Body of pancreas (tissue), 4 donors: ENCODE measurements around the gene ATXN7L1. TPM values are rescaled to one million over a fixed set of nuclear protein-coding genes. Genes with fewer than 3 reads are reported as not detected.

Experiments
- ATAC-seq: fragments of 150-250 bp; one replicate; pipeline ENCODE4 v1.9.1; 2016
- DNase-seq, 4 donors: peaks; one replicate each; pipeline ENCODE4 v3.0.0-alpha.2; 2019
- H3K27ac ChIP-seq, 4 donors: fragments of 200-600 bp; sonication (generic); 1 replicate in 3 of 4; 2 replicates in 1 of 4; pipeline versions ENCODE4 v1.5.1 to v1.6.1; 2016 to 2019; ENCODE audit warnings: mild to moderate bottlenecking in 1 of 4, mixed read lengths in 1 of 4, moderate library complexity in 1 of 4
- H3K27me3 ChIP-seq, 2 donors: fragments of 200-600 bp; sonication (generic); one replicate each; pipeline ENCODE4 v1.6.0; 2016; ENCODE audit warnings: mild to moderate bottlenecking in 1 of 2
- H3K36me3 ChIP-seq, 2 donors: fragments of 200-600 bp; sonication (generic); replicated peaks in 1 of 2; 2 replicates each; pipeline ENCODE4 v1.5.1; 2016; ENCODE audit warnings: low read depth in 2 of 2; ENCODE audit not compliant: insufficient read depth in 1 of 2
- H3K4me1 ChIP-seq: fragments of 200-600 bp; sonication (generic); one replicate; pipeline ENCODE4 v1.6.0; 2016
- H3K4me3 ChIP-seq, 2 donors: fragments of 200-600 bp; sonication (generic); 1 replicate in 1 of 2; 2 replicates in 1 of 2; pipeline ENCODE4 v1.5.1; 2016 to 2019
- H3K9me3 ChIP-seq, 3 donors: fragments of 200-600 bp; sonication (generic); 1 replicate in 2 of 3; 2 replicates in 1 of 3; pipeline ENCODE4 v1.5.1; 2016
- CTCF ChIP-seq, 7 experiments: fragments of 450-650 bp in 4 of 7; fragments of 200-600 bp in 3 of 7; sonication (generic) in 3 of 7; IDR thresholded peaks; one replicate each; pipeline ENCODE4 v1.5.1; 2016 to 2019; ENCODE audit warnings: antibody characterized with exemption in 7 of 7
- POLR2A ChIP-seq, 3 donors: fragments of 450-650 bp; IDR thresholded peaks; one replicate each; pipeline ENCODE4 v1.6.1; 2016; ENCODE audit warnings: antibody characterized with exemption in 3 of 3, mild to moderate bottlenecking in 2 of 3
- WGBS, 2 donors: methylation state at CpG; one replicate each; pipeline ENCODE4 v1.1.5; 2017; 5-methylcytosine and 5-hydroxymethylcytosine counted together
- intact Hi-C: fragments of 100-400 bp; cut with DNase I; formaldehyde crosslinking; loops from one replicate; pipeline ENCODE4 v1.15.1; 2023
- total RNA-seq, 2 donors: library from RNA; depleted of rRNA; stranded (reverse); fragments of >200 nt; gene quantifications; one replicate each; pipeline ENCODE4 v1.1.0, GENCODE V29; 2016

ATXN7L1 gene
- total RNA-seq, 2 donors from 2014 or later: 6.6 to 8.0 TPM

- H3K27ac ChIP-seq: no peak overlapping the region
- no peak overlapping the region for H3K4me3 ChIP-seq
- 75 to 78% methylated on average over 5 of the region's 5 CpGs for WGBS, 2 donors
- intact Hi-C loops: no loop called here
- TF ChIP-seq CTCF (IDR thresholded peaks at IDR 0.05) (no peak), POLR2A (IDR thresholded peaks at IDR 0.05) (no peak)
- no peaks in the 10 kb centered on the region for H3K36me3 ChIP-seq
- ATAC-seq: no peak
- no peaks in the 10 kb centered on the region for H3K27me3 ChIP-seq
- H3K4me1 ChIP-seq: peaks cover 20% of the 10 kb centered on the region
- H3K9me3 ChIP-seq: no peaks in the 10 kb centered on the region
- no peak for DNase-seq
Measured at GRCh38 chr7:105829681-105830322, 46.6 kb downstream of the ATXN7L1 start.

DNA sequence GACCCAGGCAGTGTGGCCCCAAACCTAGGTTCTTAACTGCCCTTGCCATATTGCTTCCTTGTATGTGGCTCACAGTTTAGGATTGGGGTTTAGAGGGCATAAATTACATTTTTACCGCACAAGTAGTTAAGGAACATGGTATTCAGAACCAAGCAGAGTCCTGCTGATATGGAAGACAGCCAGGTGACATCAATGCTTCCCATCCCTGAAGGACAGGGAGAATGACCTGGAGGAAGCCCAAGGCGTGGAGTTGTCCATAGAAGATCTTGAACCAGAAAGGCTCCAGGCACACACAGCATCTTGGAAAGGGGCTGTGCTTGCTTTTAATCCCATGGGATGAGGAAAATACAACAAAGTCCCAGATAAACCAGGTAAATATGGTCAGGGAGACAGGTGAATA is 48.3 kb downstream of the ATXN7L1 start:
- H3K4me1 ChIP-seq: peaks cover 20% of the 10 kb centered on the region

GRCh38 chr7:105827151-105827875 is 49.1 kb downstream of the ATXN7L1 start:
- Histone ChIP-seq H3K27me3 (no peaks in the 10 kb centered on the region), H3K27ac (no peak overlapping the region), H3K36me3 (no peaks in the 10 kb centered on the region), H3K9me3 (no peaks in the 10 kb centered on the region), H3K4me3 (no peak overlapping the region), H3K4me1 (peaks cover 20% of the 10 kb centered on the region)
- no peak for TF ChIP-seq POLR2A (IDR thresholded peaks at IDR 0.05)
- DNase-seq (no peak), ATAC-seq (no peak)
- intact Hi-C loops: no loop called here
- WGBS, 2 donors: 95 to 96% methylated on average over 7 of the region's 7 CpGs

More for the DNA sequence above, 48.3 kb downstream of the ATXN7L1 start:
- Histone ChIP-seq H3K36me3 (no peaks in the 10 kb centered on the region), H3K4me3 (no peak overlapping the region), H3K9me3 (no peaks in the 10 kb centered on the region), H3K27ac (no peak overlapping the region), H3K27me3 (no peaks in the 10 kb centered on the region)
- DNase-seq (no peak), ATAC-seq (no peak)
- TF ChIP-seq CTCF (IDR thresholded peaks at IDR 0.05): no peak
- TF ChIP-seq POLR2A (IDR thresholded peaks at IDR 0.05): no peak
- WGBS, 2 donors: 85 to 92% methylated on average over 2 of the region's 2 CpGs
- intact Hi-C loops: no loop called here

DNA sequence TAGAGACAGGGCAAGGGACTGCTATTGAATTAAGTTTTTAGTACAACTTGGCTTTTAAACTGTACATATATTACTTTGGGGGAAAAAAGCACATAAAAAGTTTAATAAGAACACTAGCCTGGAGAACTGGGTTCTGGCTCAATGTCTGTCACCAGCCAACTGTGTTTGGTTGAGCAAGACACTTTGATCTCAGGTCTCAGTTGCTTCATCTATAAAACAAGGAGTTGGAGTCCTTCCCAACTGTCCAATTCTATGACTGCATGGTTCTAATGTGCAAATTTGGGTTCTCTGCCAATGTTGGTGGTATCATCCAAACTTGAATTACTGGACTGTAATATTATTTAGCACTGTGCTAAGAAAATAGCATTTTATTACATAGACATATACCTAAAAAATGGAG is 50.3 kb downstream of the ATXN7L1 start:
- no peaks in the 10 kb centered on the region for H3K27me3 ChIP-seq
- DNase-seq: no peak
- H3K4me1 ChIP-seq: peaks cover 20% of the 10 kb centered on the region
- TF ChIP-seq CTCF (IDR thresholded peaks at IDR 0.05) (no peak), POLR2A (IDR thresholded peaks at IDR 0.05) (no peak)
- no peaks in the 10 kb centered on the region for H3K36me3 ChIP-seq
- intact Hi-C loops: no loop called here
- H3K9me3 ChIP-seq: no peaks in the 10 kb centered on the region
- no peak overlapping the region for H3K4me3 ChIP-seq
- H3K27ac ChIP-seq: no peak overlapping the region
- ATAC-seq: no peak

DNA sequence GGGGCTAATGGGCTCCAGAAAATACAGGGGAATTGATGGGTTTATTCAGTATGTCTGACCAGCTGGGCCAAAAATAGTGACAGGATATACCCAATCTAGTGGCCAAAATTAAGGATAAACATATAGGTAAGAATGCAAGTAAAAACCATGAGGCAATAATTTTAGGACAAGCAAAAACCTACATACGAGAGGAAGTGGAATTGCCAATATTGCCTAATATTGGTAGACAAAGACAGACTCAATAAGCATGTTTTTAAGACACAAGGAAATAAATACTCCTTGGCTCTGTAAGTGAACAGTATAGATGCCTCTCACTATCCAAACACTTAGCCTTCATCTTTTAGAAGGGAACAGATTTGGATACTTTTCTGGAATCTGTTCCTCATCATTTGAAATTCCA is 51.0 kb downstream of the ATXN7L1 start:
- no peaks in the 10 kb centered on the region for H3K9me3 ChIP-seq
- 85% methylated on average over 1 of the region's 1 CpG for WGBS, 2 donors
- H3K4me1 ChIP-seq: peaks cover 16% of the 10 kb centered on the region
- intact Hi-C loops: no loop called here
- H3K36me3 ChIP-seq: no peaks in the 10 kb centered on the region
- H3K4me3 ChIP-seq: no peak overlapping the region
- H3K27ac ChIP-seq: no peak overlapping the region
- TF ChIP-seq POLR2A (IDR thresholded peaks at IDR 0.05) (no peak), CTCF (IDR thresholded peaks at IDR 0.05) (no peak)
- no peak for DNase-seq
- no peak for ATAC-seq
- no peaks in the 10 kb centered on the region for H3K27me3 ChIP-seq
